HS-27A (cell line): ENCODE results near the gene DIS3L2.
A peak's percentile ranks its signal among the peaks of the same experiment; 100 is the strongest.
"Not testable (repeated sequence)": the region's sequence is repeated elsewhere in the genome, so short reads cannot be mapped to it uniquely, and the experiment has no call there.

Experiments used
- DNase-seq: peaks from one replicate; pipeline ENCODE4 v3.0.0-alpha.2; 2012; ENCODE audit warnings: low read depth, missing footprints

The DIS3L2 gene

DNA sequence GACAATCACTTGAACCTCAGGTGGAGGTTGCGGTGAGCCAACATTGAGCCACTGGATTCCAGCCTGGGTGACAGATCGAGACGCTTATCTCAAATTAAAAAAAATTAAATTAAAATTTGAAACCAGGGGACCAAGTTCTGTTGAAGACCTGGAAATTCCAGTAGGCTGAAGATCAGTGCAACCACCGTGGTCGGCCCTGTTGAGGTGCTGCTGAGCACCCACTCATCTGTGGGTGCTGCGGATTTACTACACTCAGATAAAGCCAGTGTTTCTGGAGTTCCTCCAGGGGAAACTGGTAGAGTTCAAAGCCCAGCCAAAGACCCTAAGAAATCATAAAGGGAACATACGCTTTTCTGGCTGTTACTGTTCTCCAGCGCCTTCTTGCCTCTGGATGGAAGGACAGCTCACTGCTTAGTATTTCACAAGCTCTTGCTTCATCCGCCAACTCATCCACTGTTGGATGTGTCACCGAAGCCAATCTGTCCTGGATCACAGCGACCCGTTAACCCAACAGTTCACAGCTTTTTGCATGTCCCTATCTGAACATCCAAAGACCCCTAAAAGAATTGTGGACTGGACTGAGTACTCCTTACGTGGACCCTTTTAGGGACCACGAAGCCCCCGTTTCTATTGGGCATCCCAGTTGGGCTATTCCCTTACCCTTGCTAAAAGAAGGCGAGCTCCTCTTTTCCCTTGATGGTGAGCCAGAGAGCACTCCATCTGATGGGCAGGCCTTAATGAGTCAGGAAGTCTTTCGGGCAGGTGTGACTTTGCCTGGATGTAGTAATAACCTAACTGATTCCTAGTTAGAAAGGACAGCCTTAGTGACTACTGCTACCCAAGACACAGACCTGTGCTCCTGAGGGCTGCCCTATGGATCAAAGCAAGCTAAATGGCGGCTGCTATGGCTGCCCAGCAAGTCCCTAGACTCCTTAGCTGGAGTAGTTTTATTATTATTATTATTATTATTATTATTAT lies 411.0 kb downstream of the DIS3L2 start:
- DNase-seq = no peak

GRCh38 chr2:232374356-232374755 lies 412.8 kb downstream of the DIS3L2 start:
- no peak for DNase-seq

- no peak for DNase-seq
Measured at GRCh38 chr2:232375164-232375563, 413.7 kb downstream of the DIS3L2 start.

- DNase-seq = no peak
Measured at GRCh38 chr2:232376260-232376659, 414.7 kb downstream of the DIS3L2 start.

DNA sequence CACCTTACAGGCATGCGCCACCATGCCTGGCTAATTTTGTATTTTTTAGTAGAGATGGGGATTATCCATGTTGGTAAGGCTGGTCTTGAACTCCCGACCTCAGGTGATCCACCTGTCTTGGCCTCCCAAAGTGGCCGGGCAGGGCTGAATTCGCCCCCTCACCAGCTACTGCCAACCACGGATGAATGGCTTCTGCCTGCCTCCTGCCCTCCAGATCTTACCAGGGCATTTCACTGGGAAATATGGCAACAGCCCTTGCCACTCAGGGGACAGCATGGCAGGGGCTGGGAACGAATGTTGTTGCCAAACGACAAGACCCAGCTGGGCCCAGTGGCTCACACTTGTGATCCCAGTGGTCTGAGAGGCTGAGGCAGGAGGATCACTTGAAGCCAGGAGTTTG lies 415.2 kb downstream of the DIS3L2 start:
- DNase-seq = no peak

DNA sequence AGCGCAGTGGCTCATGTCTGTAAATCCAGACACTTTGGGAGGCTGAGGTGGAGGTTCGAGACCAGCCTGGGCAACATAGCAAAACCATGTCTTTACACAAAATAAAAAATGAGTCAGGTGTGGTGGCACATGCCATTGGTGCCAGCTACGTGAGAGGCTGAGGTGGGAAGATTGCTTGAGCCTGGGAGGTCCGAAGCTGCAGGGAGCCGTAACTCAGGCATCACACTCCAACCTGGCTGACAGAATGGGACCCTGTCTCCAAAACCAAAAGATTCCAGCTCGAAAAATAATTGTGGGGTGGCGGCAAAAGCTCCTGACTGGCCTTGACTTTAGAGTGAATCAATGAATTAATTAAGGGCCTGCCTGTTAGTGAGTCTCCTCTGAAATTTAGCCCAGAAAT lies 415.8 kb downstream of the DIS3L2 start:
- no peak for DNase-seq

GRCh38 chr2:232377841-232378734 lies 416.6 kb downstream of the DIS3L2 start:
- no peak for DNase-seq

GRCh38 chr2:232378735-232379151 lies 417.2 kb downstream of the DIS3L2 start, which contains the start of gene ALPP:
ALPP (plus strand) TSS chr2:232378751; CDS start chr2:232378803, 52 bp downstream.
- DNase-seq = not testable (repeated sequence)

DNA sequence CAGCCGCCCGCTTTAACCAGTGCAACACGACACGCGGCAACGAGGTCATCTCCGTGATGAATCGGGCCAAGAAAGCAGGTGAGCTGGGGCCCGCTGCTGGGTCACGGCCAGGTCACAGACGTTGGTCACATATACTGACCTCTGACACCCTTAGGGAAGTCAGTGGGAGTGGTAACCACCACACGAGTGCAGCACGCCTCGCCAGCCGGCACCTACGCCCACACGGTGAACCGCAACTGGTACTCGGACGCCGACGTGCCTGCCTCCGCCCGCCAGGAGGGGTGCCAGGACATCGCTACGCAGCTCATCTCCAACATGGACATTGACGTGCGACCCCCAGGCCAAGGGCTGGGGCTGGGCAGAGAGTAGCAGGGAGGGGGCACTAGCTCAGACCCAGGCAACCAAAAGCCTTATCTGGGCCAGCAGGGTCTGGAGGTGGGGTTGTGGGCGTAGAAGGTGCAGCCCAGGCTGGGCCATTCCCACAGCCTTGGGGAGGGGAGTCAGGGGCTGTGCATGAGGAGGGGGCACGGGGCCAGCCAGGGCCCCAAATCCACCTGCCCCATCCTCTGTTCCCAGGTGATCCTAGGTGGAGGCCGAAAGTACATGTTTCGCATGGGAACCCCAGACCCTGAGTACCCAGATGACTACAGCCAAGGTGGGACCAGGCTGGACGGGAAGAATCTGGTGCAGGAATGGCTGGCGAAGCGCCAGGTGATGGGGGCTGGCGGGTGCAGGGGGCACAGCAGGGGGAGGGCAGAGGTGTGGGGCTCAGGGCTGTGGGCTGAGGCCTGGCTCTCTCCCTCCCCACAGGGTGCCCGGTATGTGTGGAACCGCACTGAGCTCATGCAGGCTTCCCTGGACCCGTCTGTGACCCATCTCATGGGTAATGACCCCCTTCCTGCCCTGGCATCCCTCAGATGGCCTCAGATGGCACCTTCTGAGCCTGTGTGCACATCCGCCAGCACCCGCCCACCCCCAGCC lies 418.4 kb downstream of the DIS3L2 start:
- not testable (repeated sequence) for DNase-seq

DNA sequence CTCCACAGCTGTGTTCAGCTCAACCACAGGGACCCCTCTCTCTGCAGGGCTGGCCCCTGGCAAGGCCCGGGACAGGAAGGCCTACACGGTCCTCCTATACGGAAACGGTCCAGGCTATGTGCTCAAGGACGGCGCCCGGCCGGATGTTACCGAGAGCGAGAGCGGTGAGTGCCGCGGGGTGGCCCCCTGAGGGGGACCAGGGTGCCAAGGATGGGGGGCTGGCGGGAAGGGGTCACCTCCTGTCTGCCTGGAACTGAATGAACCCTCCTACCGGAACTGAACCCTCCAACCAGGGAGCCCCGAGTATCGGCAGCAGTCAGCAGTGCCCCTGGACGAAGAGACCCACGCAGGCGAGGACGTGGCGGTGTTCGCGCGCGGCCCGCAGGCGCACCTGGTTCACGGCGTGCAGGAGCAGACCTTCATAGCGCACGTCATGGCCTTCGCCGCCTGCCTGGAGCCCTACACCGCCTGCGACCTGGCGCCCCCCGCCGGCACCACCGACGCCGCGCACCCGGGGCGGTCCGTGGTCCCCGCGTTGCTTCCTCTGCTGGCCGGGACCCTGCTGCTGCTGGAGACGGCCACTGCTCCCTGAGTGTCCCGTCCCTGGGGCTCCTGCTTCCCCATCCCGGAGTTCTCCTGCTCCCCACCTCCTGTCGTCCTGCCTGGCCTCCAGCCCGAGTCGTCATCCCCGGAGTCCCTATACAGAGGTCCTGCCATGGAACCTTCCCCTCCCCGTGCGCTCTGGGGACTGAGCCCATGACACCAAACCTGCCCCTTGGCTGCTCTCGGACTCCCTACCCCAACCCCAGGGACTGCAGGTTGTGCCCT lies 419.9 kb downstream of the DIS3L2 start:
- DNase-seq = not testable (repeated sequence)

GRCh38 chr2:232382331-232383225 lies 421.1 kb downstream of the DIS3L2 start:
- DNase-seq = no peak

DNA sequence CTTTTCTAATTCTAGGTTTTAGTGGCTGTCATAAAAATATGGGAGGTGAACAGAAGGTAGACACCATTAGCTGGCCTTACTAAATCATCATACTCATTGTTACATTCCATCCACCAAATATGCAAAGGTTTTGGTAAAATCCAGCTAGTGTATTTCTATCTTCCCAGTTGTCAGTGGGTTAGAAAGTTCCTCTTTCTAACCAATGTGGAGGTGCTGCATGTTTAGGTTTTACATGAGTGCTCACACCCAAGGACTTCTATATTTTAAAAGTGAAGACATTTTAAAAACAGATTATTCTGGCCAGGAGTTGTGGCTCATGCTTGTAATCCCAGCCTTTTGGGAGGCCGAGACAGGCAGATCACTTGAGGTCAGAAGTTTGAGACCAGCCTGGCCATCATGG lies 423.0 kb downstream of the DIS3L2 start:
- no peak for DNase-seq

GRCh38 chr2:232385058-232385457 lies 423.5 kb downstream of the DIS3L2 start:
- DNase-seq = not testable (repeated sequence)

- DNase-seq = peak; percentile 83
Measured at GRCh38 chr2:232385660-232386489, 424.4 kb downstream of the DIS3L2 start.

GRCh38 chr2:232386490-232386739 lies 424.9 kb downstream of the DIS3L2 start:
- DNase-seq = no peak
